NT2/D1 (cell line): ENCODE data around the gene PRDX5.
A peak's percentile ranks its signal among the peaks of the same experiment; 100 is the strongest.
"Not testable (repeated sequence)": the region's sequence is repeated elsewhere in the genome, so short reads cannot be mapped to it uniquely, and the experiment has no call there.

Experiments
- DNase-seq: peaks from one replicate; pipeline ENCODE4 v3.0.0-alpha.2; 2011; ENCODE audit warnings: low read depth, low spot score
- H3K27me3 ChIP-seq: 2 replicates; pipeline ENCODE4 v1.6.0; 2011; ENCODE audit warnings: mild to moderate bottlenecking; ENCODE audit not compliant: insufficient read length, insufficient read depth
- H3K36me3 ChIP-seq: 2 replicates; pipeline ENCODE4 v1.6.1; 2011; ENCODE audit warnings: mild to moderate bottlenecking, low read length, mixed read lengths; ENCODE audit not compliant: insufficient read depth, insufficient read length
- H3K4me1 ChIP-seq: 2 replicates; pipeline ENCODE4 v1.5.1; 2011; ENCODE audit not compliant: insufficient read depth, insufficient read length
- H3K4me3 ChIP-seq: 2 replicates; pipeline ENCODE4 v1.5.1; 2011; ENCODE audit warnings: low read depth; ENCODE audit not compliant: insufficient read length
- H3K9ac ChIP-seq: 2 replicates; pipeline ENCODE4 v1.6.0; 2011; ENCODE audit warnings: low read depth; ENCODE audit not compliant: insufficient read length
- H3K9me3 ChIP-seq: 2 replicates; pipeline ENCODE4 v1.5.1; 2011; ENCODE audit warnings: mild to moderate bottlenecking, low read length; ENCODE audit not compliant: insufficient read depth
- SUZ12 ChIP-seq: IDR thresholded peaks from 2 replicates; pipeline ENCODE4 v1.6.1; 2011; ENCODE audit not compliant: insufficient read length, insufficient read depth; ENCODE audit errors: extremely low read depth
- YY1 ChIP-seq: IDR thresholded peaks from 2 replicates; pipeline ENCODE4 v1.6.1; 2011; ENCODE audit not compliant: insufficient read length, insufficient read depth
- ZNF274 ChIP-seq: IDR thresholded peaks from 2 replicates; pipeline ENCODE4 v1.6.1; 2011; ENCODE audit warnings: mild to moderate bottlenecking, low read depth, low read length

The PRDX5 gene

GRCh38 chr11:64314146-64314804, 3.6 kb upstream of the PRDX5 start:
- peaks cover 53% of the 10 kb centered on the region for H3K36me3 ChIP-seq
- H3K4me3 ChIP-seq: no peak overlapping the region
- TF ChIP-seq SUZ12 (no peak), ZNF274 (no peak), YY1 (no peak)
- no peak for DNase-seq
- no peaks in the 10 kb centered on the region for H3K9me3 ChIP-seq
- no peaks in the 10 kb centered on the region for H3K27me3 ChIP-seq
- H3K9ac ChIP-seq: no peak overlapping the region
- peaks cover 8% of the 10 kb centered on the region for H3K4me1 ChIP-seq

GRCh38 chr11:64314805-64315561, 2.9 kb upstream of the PRDX5 start:
- no peak for DNase-seq
- Histone ChIP-seq H3K36me3 (peaks cover 60% of the 10 kb centered on the region), H3K9ac (no peak overlapping the region), H3K4me3 (no peak overlapping the region), H3K9me3 (no peaks in the 10 kb centered on the region), H3K27me3 (no peaks in the 10 kb centered on the region), H3K4me1 (peaks cover 13% of the 10 kb centered on the region)
- TF ChIP-seq SUZ12: no peak
- TF ChIP-seq YY1: no peak
- TF ChIP-seq ZNF274: no peak

- H3K9me3 ChIP-seq, H3K27me3 ChIP-seq, DNase-seq: not testable (repeated sequence)
- Histone ChIP-seq H3K4me1 (peaks cover 13% of the 10 kb centered on the region), H3K4me3 (peak overlapping the region; percentile 94), H3K9ac (peak overlapping the region; percentile 71), H3K36me3 (peaks cover 65% of the 10 kb centered on the region)
Measured at GRCh38 chr11:64315667-64316526, 2.0 kb upstream of the PRDX5 start.

GRCh38 chr11:64316672-64317324, 1.1 kb upstream of the PRDX5 start:
- Histone ChIP-seq H3K4me1 (peaks cover 15% of the 10 kb centered on the region), H3K9ac (peak overlapping the region; percentile 96), H3K36me3 (peaks cover 69% of the 10 kb centered on the region), H3K27me3 (no peaks in the 10 kb centered on the region), H3K4me3 (peak overlapping the region; percentile 94), H3K9me3 (no peaks in the 10 kb centered on the region)
- no peak for TF ChIP-seq ZNF274
- TF ChIP-seq SUZ12: no peak
- no peak for DNase-seq

- H3K4me1 ChIP-seq: peaks cover 20% of the 10 kb centered on the region
- DNase-seq: peak; percentile 96
- TF ChIP-seq SUZ12 (no peak), YY1 (no peak), ZNF274 (no peak)
- peaks cover 73% of the 10 kb centered on the region for H3K36me3 ChIP-seq
- H3K4me3 ChIP-seq: peak within 1 kb of the TSS; percentile 94
- no peaks in the 10 kb centered on the region for H3K27me3 ChIP-seq
- H3K9me3 ChIP-seq: no peaks in the 10 kb centered on the region
- peak within 1 kb of the TSS; percentile 96 for H3K9ac ChIP-seq
Measured at GRCh38 chr11:64317325-64317960, 478 bp upstream of the PRDX5 start, which contains the start of gene TRMT112. TSS of gene TRMT112 (minus strand) at chr11:64317559. CDS start at chr11:64317526, 33 bp downstream.

GRCh38 chr11:64318766-64319761, 1.1 kb downstream of the PRDX5 start:
- Histone ChIP-seq H3K9ac (peak overlapping the region; percentile 77), H3K27me3 (no peaks in the 10 kb centered on the region), H3K9me3 (no peaks in the 10 kb centered on the region), H3K4me1 (peaks cover 35% of the 10 kb centered on the region), H3K36me3 (peaks cover 71% of the 10 kb centered on the region), H3K4me3 (peak overlapping the region; percentile 94)
- TF ChIP-seq YY1: no peak
- TF ChIP-seq SUZ12: no peak
- TF ChIP-seq ZNF274: no peak
- DNase-seq: no peak
